HepG2 (cell line): ENCODE data around the gene MAST1. TPM values are rescaled to one million over a fixed set of nuclear protein-coding genes. Genes with fewer than 3 reads are reported as not detected.

Experiments used
- AHR ChIP-seq: IDR thresholded peaks from 2 replicates; pipeline ENCODE4 v1.6.1; 2018; ENCODE audit warnings: missing genetic modification reagents, missing compliant biosample characterization
- ARID2 ChIP-seq: sonication (generic); formaldehyde crosslinking; IDR thresholded peaks from 2 replicates; pipeline ENCODE4 v1.8.1; 2022; ENCODE audit warnings: mild to moderate bottlenecking, missing genetic modification reagents, borderline replicate concordance
- ATF4 ChIP-seq, 2 experiments: fragments of 450-650 bp in 1 of 2; sonication (generic) in 1 of 2; formaldehyde crosslinking; IDR thresholded peaks; 2 replicates each; pipeline versions ENCODE4 v1.5.0 to v1.8.0; 2020 to 2022; ENCODE audit warnings: mild to moderate bottlenecking in 1 of 2, missing genetic modification reagents in 1 of 2
- CHCHD3 ChIP-seq: sonication (generic); formaldehyde crosslinking; IDR thresholded peaks from 2 replicates; pipeline ENCODE4 v1.8.0; 2022; ENCODE audit warnings: mild to moderate bottlenecking, missing genetic modification reagents, moderate library complexity
- E2F1 ChIP-seq: sonication (generic); formaldehyde crosslinking; IDR thresholded peaks from 2 replicates; pipeline ENCODE4 v1.5.0; 2020; ENCODE audit warnings: missing genetic modification reagents
- IKZF4 ChIP-seq: sonication (generic); formaldehyde crosslinking; IDR thresholded peaks from 2 replicates; pipeline ENCODE4 v1.5.1; 2020; ENCODE audit warnings: borderline replicate concordance, mild to moderate bottlenecking, low read depth, missing genetic modification reagents; ENCODE audit errors: not compliant biosample characterization
- IRF2 ChIP-seq: IDR thresholded peaks from 2 replicates; pipeline ENCODE4 v1.6.1; 2018; ENCODE audit warnings: missing genetic modification reagents, missing compliant biosample characterization
- KLF12 ChIP-seq: sonication (generic); formaldehyde crosslinking; IDR thresholded peaks from 2 replicates; pipeline ENCODE4 v1.4.0; 2020; ENCODE audit warnings: missing genetic modification reagents, borderline replicate concordance
- MAFK ChIP-seq, 2 experiments: IDR thresholded peaks in 1 of 2; conservative IDR thresholded peaks in 1 of 2; 2 replicates each; pipeline ENCODE4 v1.6.1; 2011; ENCODE audit warnings: improper control_type of control experiment in 2 of 2, low read length in 2 of 2
- MBNL3 ChIP-seq: fragments of 250-450 bp; sonication (Bioruptor Pico); conservative IDR thresholded peaks from 2 replicates; pipeline ENCODE4 v1.8.0; 2022; ENCODE audit warnings: mild to moderate bottlenecking, inconsistent platforms
- MIER2 ChIP-seq: IDR thresholded peaks from 2 replicates; pipeline ENCODE4 v1.6.1; 2016; ENCODE audit warnings: missing biosample characterization, missing genetic modification reagents
- MYC ChIP-seq: sonication (generic); formaldehyde crosslinking; IDR thresholded peaks from 2 replicates; pipeline ENCODE4 v1.9.0; 2021; ENCODE audit warnings: missing genetic modification reagents, borderline replicate concordance
- NR2F2 ChIP-seq: IDR thresholded peaks from 2 replicates; pipeline ENCODE4 v1.6.1; 2012; ENCODE audit warnings: low read depth, inconsistent platforms, borderline replicate concordance
- PBX2 ChIP-seq: IDR thresholded peaks from 2 replicates; pipeline ENCODE4 v1.6.1; 2016; ENCODE audit warnings: control low read depth
- RXRA ChIP-seq: sonication (generic); formaldehyde crosslinking; IDR thresholded peaks from 2 replicates; pipeline ENCODE4 v1.5.1; 2020; ENCODE audit warnings: missing genetic modification reagents
- SETDB1 ChIP-seq: sonication (generic); formaldehyde crosslinking; IDR thresholded peaks from 2 replicates; pipeline ENCODE4 v1.5.1; 2020; ENCODE audit warnings: missing genetic modification reagents, mild to moderate bottlenecking, borderline replicate concordance
- SRSF1 ChIP-seq: fragments of 200-400 bp; formaldehyde crosslinking; optimal IDR thresholded peaks from 2 replicates; pipeline ENCODE3; 2017; ENCODE audit warnings: mild to moderate bottlenecking, low read depth, low read length, moderate library complexity
- ZBTB3 ChIP-seq: sonication (generic); formaldehyde crosslinking; IDR thresholded peaks from 2 replicates; pipeline ENCODE4 v1.4.0; 2020; ENCODE audit warnings: low read depth, mild to moderate bottlenecking, moderate library complexity, missing genetic modification reagents, borderline replicate concordance
- ZNF235 ChIP-seq: sonication (generic); formaldehyde crosslinking; IDR thresholded peaks from 2 replicates; pipeline ENCODE4 v1.8.1; 2023; ENCODE audit warnings: mild to moderate bottlenecking, missing genetic modification reagents, borderline replicate concordance
- ZNF382 ChIP-seq: sonication (generic); formaldehyde crosslinking; IDR thresholded peaks from 2 replicates; pipeline ENCODE4 v1.5.0; 2020; ENCODE audit warnings: missing genetic modification reagents, mild to moderate bottlenecking, borderline replicate concordance
- ZNF629 ChIP-seq: sonication (generic); formaldehyde crosslinking; conservative IDR thresholded peaks from 2 replicates; pipeline ENCODE4 v1.5.0; 2020; ENCODE audit warnings: missing genetic modification reagents
- polyA plus RNA-seq, 8 experiments: library from polyadenylated mRNA; depleted of rRNA in 3 of 8; stranded (reverse) in 7 of 8; unstranded in 1 of 8; fragments of >200 nt; fragmentation: Illumina TruSeq in 4 of 8; extraction: Trizol in 4 of 8; gene quantifications; 2 replicates each; pipeline versions ENCODE4 v1.2.1 to v1.2.3, GENCODE V29; 2011 to 2016; ENCODE audit warnings: low read depth in 4 of 8, missing spikeins in 1 of 8, mixed read lengths in 1 of 8; ENCODE audit not compliant: insufficient read depth in 1 of 8
- total RNA-seq, 5 experiments: library from RNA; depleted of rRNA; stranded (reverse); fragments of >200 nt; fragmentation: Illumina TruSeq; extraction: Trizol; gene quantifications; 2 replicates each; pipeline ENCODE4 v1.2.3, GENCODE V29; 2016; ENCODE audit warnings: low read depth in 1 of 5
- TF ChIP-seq, protein P1 (sequence below): sonication (generic); formaldehyde crosslinking; IDR thresholded peaks from 2 replicates; pipeline ENCODE4 v1.5.1; 2020; ENCODE audit warnings: mild to moderate bottlenecking, missing genetic modification reagents, borderline replicate concordance
- TF ChIP-seq, protein P2 (sequence below): sonication (generic); formaldehyde crosslinking; IDR thresholded peaks from 2 replicates; pipeline ENCODE4 v1.5.1; 2020; ENCODE audit warnings: mild to moderate bottlenecking, moderate library complexity, missing genetic modification reagents

Gene MAST1
- total and polyA plus RNA-seq, 2 of the 13 experiments (the other 11 are each of a cell fraction or from before 2014, with no cell fraction given), result 0.73 to 4.7 TPM

GRCh38 chr19:12806242-12807081 lies 31.9 kb upstream of the MAST1 start, which contains the start of gene RNASEH2A (continued):
- TF ChIP-seq MBNL3 (CRISPR knock-in tag) (no peak), ARID2 (CRISPR knock-in tag) (no peak), E2F1 (CRISPR knock-in tag) (peak; percentile 98), ZNF629 (CRISPR knock-in tag) (peak; percentile 18; the same call in 1 of the 2 replicates), CHCHD3 (no peak), IKZF4 (peak; percentile 83), PBX2 (CRISPR knock-in tag) (no peak), NR2F2 (no peak; the same call in 1 of the 2 replicates), ATF4 (CRISPR knock-in tag; IDR thresholded peaks at IDR 0.05) (no peak), MIER2 (CRISPR knock-in tag) (peak; percentile 70), SETDB1 (CRISPR knock-in tag) (no peak), KLF12 (CRISPR knock-in tag) (peak; percentile 92), SRSF1 (no peak), IRF2 (peak; percentile 88), MAFK (conservative IDR thresholded peaks at IDR 0.05 in 1 of 2, IDR thresholded peaks at IDR 0.05 in 1 of 2; ENCODE audit: low read length in 2 of 2) (no peak), AHR (CRISPR knock-in tag) (no peak), MYC (CRISPR knock-in tag) (peak; percentile 69; the same call in 1 of the 2 replicates), ZNF235 (CRISPR knock-in tag) (peak; percentile 79; the same call in 1 of the 2 replicates), ZNF382 (no peak), RXRA (peak; percentile 61; the same call in 1 of the 2 replicates), ZBTB3 (CRISPR knock-in tag) (no peak)
- TF ChIP-seq, protein P1, sequence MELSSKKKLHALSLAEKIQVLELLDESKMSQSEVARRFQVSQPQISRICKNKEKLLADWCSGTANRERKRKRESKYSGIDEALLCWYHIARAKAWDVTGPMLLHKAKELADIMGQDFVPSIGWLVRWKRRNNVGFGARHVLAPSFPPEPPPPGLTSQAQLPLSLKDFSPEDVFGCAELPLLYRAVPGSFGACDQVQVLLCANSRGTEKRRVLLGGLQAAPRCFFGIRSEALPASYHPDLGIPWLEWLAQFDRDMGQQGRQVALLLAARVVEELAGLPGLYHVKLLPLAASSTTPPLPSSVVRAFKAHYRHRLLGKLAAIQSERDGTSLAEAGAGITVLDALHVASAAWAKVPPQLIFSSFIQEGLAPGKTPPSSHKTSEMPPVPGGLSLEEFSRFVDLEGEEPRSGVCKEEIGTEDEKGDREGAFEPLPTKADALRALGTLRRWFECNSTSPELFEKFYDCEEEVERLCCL (CRISPR knock-in tag), result no peak
- TF ChIP-seq, protein P2, sequence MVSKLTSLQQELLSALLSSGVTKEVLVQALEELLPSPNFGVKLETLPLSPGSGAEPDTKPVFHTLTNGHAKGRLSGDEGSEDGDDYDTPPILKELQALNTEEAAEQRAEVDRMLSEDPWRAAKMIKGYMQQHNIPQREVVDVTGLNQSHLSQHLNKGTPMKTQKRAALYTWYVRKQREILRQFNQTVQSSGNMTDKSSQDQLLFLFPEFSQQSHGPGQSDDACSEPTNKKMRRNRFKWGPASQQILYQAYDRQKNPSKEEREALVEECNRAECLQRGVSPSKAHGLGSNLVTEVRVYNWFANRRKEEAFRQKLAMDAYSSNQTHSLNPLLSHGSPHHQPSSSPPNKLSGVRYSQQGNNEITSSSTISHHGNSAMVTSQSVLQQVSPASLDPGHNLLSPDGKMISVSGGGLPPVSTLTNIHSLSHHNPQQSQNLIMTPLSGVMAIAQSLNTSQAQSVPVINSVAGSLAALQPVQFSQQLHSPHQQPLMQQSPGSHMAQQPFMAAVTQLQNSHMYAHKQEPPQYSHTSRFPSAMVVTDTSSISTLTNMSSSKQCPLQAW (CRISPR knock-in tag), result no peak; the same call in 1 of the 2 replicates
